Measurements from ENCODE around the gene RALGAPA1. TPM values are rescaled to one million over a fixed set of nuclear protein-coding genes. Genes with fewer than 3 reads are reported as not detected.
"Not testable (repeated sequence)": the region's sequence is repeated elsewhere in the genome, so short reads cannot be mapped to it uniquely, and the experiment has no call there.

RALGAPA1 gene
- total and polyA plus RNA-seq, 2 of the 13 experiments (the other 11 are each of a cell fraction or from before 2014, with no cell fraction given), result 65.0 to 89.2 TPM

DNA sequence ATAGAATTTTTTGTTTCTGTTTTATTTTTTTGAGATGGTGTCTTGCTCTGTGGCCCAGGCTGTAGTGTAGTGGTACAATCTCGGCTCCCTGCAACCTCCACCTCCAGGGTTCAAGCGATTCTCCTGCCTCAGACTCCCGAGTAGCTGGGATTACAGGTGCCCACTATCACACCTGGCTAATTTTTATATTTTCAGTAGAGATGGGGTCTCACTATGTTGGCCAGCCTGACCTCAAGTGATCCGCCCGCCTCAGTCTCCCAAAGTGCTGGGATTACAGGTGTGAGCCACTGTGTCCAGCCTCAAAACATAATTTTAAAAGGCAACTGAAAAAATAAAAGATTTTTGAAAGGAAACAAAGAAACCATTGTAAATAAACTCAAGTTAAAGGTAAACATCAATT is 31.5 kb downstream of the RALGAPA1 start:
- peaks cover 66% of the 10 kb centered on the region for H3K79me2 ChIP-seq (ENCODE audit: insufficient read depth, low read length)
- ATAC-seq; CTCF ChIA-PET (ENCODE audit: low intra/inter-chr PET ratio, low total read pairs); intact Hi-C loops (cut with micrococcal nuclease; ENCODE audit: unreplicated experiment); H3K4me2 ChIP-seq (ENCODE audit: low read depth, low read length); H3K9me3 ChIP-seq (ENCODE audit: low read length); H3K27me3 ChIP-seq (ENCODE audit: control insufficient read depth in 1 of 2, insufficient read depth in 2 of 2, low read length in 2 of 2); H3K4me1 ChIP-seq (ENCODE audit: insufficient read depth, low read length); BruUV-seq (replicated peaks); in situ Hi-C loops (cut with HindIII; ENCODE audit: extremely low pct_ligation_motif_present, low pct_unique_long_range_greater_than_20kb); FAIRE-seq; H3K9ac ChIP-seq (ENCODE audit: insufficient read depth, low read depth, low read length); H2AFZ ChIP-seq (ENCODE audit: low read length); H3K27ac ChIP-seq (ENCODE audit: extremely low read length, insufficient read depth, low read length); H3K4me3 ChIP-seq (replicated peaks in 1 of 3; ENCODE audit: insufficient read depth in 1 of 3, low read depth in 2 of 3, low read length in 3 of 3); DNase-seq (ENCODE audit: low spot score); POLR2A ChIA-PET: not testable (repeated sequence)
- peaks cover 3 to 17% of the 10 kb centered on the region in 2 experiments; a peak in 2 of 5 replicates for H3K36me3 ChIP-seq (replicated peaks in 1 of 2; ENCODE audit: control insufficient read depth in 1 of 2, insufficient read depth in 2 of 2, low read length in 2 of 2)
- peak; percentile 90 for TF ChIP-seq ZNF121 (CRISPR knock-in tag; IDR thresholded peaks at IDR 0.05)
- 97% methylated on average over 5 of the region's 5 CpGs for WGBS (ENCODE audit: low lambda C conversion rate)
- peaks cover 23% of the 10 kb centered on the region for H4K20me1 ChIP-seq (ENCODE audit: insufficient read depth, low read length)

- FAIRE-seq, result no peak
- CTCF ChIA-PET (ENCODE audit: low intra/inter-chr PET ratio, low total read pairs), result no interaction called here
Measured at GRCh38 chr14:35776823-35777222, 32.3 kb downstream of the RALGAPA1 start.

More at GRCh38 chr14:35776823-35777222, 32.3 kb downstream of the RALGAPA1 start:
- Histone ChIP-seq H4K20me1 (ENCODE audit: insufficient read depth, low read length) (peaks cover 23% of the 10 kb centered on the region), H3K4me3 (replicated peaks in 1 of 3; ENCODE audit: insufficient read depth in 1 of 3, low read depth in 2 of 3, low read length in 3 of 3) (no peak overlapping the region), H3K27me3 (ENCODE audit: control insufficient read depth in 1 of 2, insufficient read depth in 2 of 2, low read length in 2 of 2) (no peaks in the 10 kb centered on the region), H2AFZ (ENCODE audit: low read length) (no peak overlapping the region), H3K79me2 (ENCODE audit: insufficient read depth, low read length) (peaks cover 58% of the 10 kb centered on the region), H3K4me2 (ENCODE audit: low read depth, low read length) (no peak overlapping the region), H3K9me3 (ENCODE audit: low read length) (no peaks in the 10 kb centered on the region), H3K36me3 (replicated peaks in 1 of 2; ENCODE audit: control insufficient read depth in 1 of 2, insufficient read depth in 2 of 2, low read length in 2 of 2) (peaks cover 7 to 23% of the 10 kb centered on the region in 2 experiments; a peak in 3 of 5 replicates), H3K4me1 (ENCODE audit: insufficient read depth, low read length) (no peaks in the 10 kb centered on the region), H3K27ac (ENCODE audit: extremely low read length, insufficient read depth, low read length) (no peak overlapping the region), H3K9ac (ENCODE audit: insufficient read depth, low read depth, low read length) (no peak overlapping the region)
- no TSS peak for BruUV-seq (replicated peaks)
- WGBS (ENCODE audit: low lambda C conversion rate), result 91% methylated on average over 4 of the region's 4 CpGs
- intact Hi-C loops (cut with micrococcal nuclease; ENCODE audit: unreplicated experiment) (no loop called here), in situ Hi-C loops (cut with HindIII; ENCODE audit: extremely low pct_ligation_motif_present, low pct_unique_long_range_greater_than_20kb) (no loop called here)
- TF ChIP-seq MAFF (IDR thresholded peaks at IDR 0.05; ENCODE audit: low read depth, low read length), result peak; percentile 53; the same call in 1 of the 2 replicates
- TF ChIP-seq SPEN (CRISPR knock-in tag; IDR thresholded peaks at IDR 0.05; ENCODE audit: low read depth), result no peak
- no peak for TF ChIP-seq TAF1 (CRISPR knock-in tag; IDR thresholded peaks at IDR 0.05)
- TF ChIP-seq SP1 (IDR thresholded peaks at IDR 0.05), result no peak
- no peak for TF ChIP-seq SP1 (CRISPR knock-in tag; IDR thresholded peaks at IDR 0.05)
- TF ChIP-seq ZNF33B (CRISPR knock-in tag; IDR thresholded peaks at IDR 0.05), result no peak
- TF ChIP-seq DDIT3 (CRISPR knock-in tag; IDR thresholded peaks at IDR 0.05), result no peak
- peak; percentile 69 to 77 for TF ChIP-seq MAFK (conservative IDR thresholded peaks at IDR 0.05 in 1 of 2, IDR thresholded peaks at IDR 0.05 in 1 of 2; ENCODE audit: low read length in 2 of 2)
- TF ChIP-seq, protein P1, sequence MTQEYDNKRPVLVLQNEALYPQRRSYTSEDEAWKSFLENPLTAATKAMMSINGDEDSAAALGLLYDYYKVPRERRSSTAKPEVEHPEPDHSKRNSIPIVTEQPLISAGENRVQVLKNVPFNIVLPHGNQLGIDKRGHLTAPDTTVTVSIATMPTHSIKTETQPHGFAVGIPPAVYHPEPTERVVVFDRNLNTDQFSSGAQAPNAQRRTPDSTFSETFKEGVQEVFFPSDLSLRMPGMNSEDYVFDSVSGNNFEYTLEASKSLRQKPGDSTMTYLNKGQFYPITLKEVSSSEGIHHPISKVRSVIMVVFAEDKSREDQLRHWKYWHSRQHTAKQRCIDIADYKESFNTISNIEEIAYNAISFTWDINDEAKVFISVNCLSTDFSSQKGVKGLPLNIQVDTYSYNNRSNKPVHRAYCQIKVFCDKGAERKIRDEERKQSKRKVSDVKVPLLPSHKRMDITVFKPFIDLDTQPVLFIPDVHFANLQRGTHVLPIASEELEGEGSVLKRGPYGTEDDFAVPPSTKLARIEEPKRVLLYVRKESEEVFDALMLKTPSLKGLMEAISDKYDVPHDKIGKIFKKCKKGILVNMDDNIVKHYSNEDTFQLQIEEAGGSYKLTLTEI (CRISPR knock-in tag; conservative IDR thresholded peaks at IDR 0.05), result no peak
- no peak for TF ChIP-seq ZNF678 (CRISPR knock-in tag; IDR thresholded peaks at IDR 0.05)
- ATAC-seq (no peak), DNase-seq (ENCODE audit: low spot score) (no peak)
- POLR2A ChIA-PET, result no interaction called here
